Sigmoid colon (tissue), 4 donors: ENCODE measurements around the gene LBX2.

Experiments used
- CTCF ChIP-seq, 4 experiments: fragments of 450-650 bp in 3 of 4; fragments of 200-600 bp in 1 of 4; IDR thresholded peaks; one replicate each; pipeline ENCODE4 v1.5.1; 2016 to 2019; ENCODE audit warnings: antibody characterized with exemption in 4 of 4, mild to moderate bottlenecking in 3 of 4, moderate library complexity in 2 of 4
- EP300 ChIP-seq, 4 donors: sonication (generic); formaldehyde crosslinking; IDR thresholded peaks; one replicate each; pipeline ENCODE4 v1.6.1; 2017; ENCODE audit warnings: antibody characterized with exemption in 4 of 4
- POLR2AphosphoS5 ChIP-seq, 4 donors: sonication (generic); formaldehyde crosslinking; IDR thresholded peaks; one replicate each; pipeline ENCODE4 v1.6.1; 2017; ENCODE audit warnings: antibody characterized with exemption in 4 of 4

GRCh38 chr2:74457549-74458131 lies 41.8 kb downstream of the LBX2 start:
- no peak for TF ChIP-seq CTCF (IDR thresholded peaks at IDR 0.05)
- peak; percentile 85 to 95 (median 93) for TF ChIP-seq POLR2AphosphoS5 (IDR thresholded peaks at IDR 0.05)
- TF ChIP-seq EP300 (IDR thresholded peaks at IDR 0.05): no peak
